MM.1S (cell line): Measurements from ENCODE around the gene PRRG1.

Experiments used
- CTCF ChIP-seq: fragments of 300-600 bp; sonication (generic); IDR thresholded peaks from 2 replicates; pipeline ENCODE4 v1.5.1; 2016; ENCODE audit warnings: antibody characterized with exemption, low read length, mixed read lengths
- EZH2 ChIP-seq: fragments of 300-600 bp; sonication (generic); optimal IDR thresholded peaks from 2 replicates; pipeline ENCODE3; 2017; ENCODE audit warnings: low read depth, mild to moderate bottlenecking, antibody characterized with exemption, low read length, mixed read lengths
- EZH2phosphoT487 ChIP-seq: fragments of 300-600 bp; sonication (generic); IDR thresholded peaks from 2 replicates; pipeline ENCODE4 v1.6.1; 2018; ENCODE audit warnings: antibody characterized with exemption, low read length

DNA sequence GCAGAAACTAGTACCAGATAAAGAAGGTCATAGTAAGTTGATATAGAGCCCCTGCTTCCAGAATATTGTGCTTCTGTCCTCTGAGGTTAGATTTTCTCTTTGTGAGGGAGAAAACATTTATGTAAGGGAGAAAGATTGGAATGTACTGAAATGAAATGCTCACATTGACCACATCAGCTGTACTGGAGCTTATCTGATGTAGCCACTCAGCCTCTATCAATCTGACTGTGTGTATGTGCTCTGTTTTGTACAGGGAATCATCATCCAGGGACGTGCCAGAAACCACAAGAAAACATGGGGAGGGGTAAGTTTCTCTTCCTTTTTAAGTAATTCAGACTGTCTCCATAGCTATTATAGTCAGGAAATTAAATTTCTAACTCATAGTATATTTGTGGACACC, 56.8 kb downstream of the PRRG1 start:
- TF ChIP-seq CTCF (no peak), EZH2 (no peak), EZH2phosphoT487 (no peak)
